Spleen (tissue), 11 donors: Measurements from ENCODE around the gene TBX2. TPM values are rescaled to one million over a fixed set of nuclear protein-coding genes. Genes with fewer than 3 reads are reported as not detected.

Experiments
- DNase-seq: peaks from one replicate; pipeline ENCODE4 v3.0.0-alpha.2; 2020
- H3K27ac ChIP-seq, 8 donors: fragments of 200-600 bp; sonication (generic) in 7 of 8; 1 replicate in 4 of 8; 2 replicates in 4 of 8; pipeline versions ENCODE4 v1.5.0 to v1.8.0; 2016 to 2021; ENCODE audit warnings: inconsistent platforms in 4 of 8, mild to moderate bottlenecking in 4 of 8, moderate library complexity in 1 of 8
- H3K27me3 ChIP-seq, 7 donors: fragments of 200-600 bp; sonication (generic) in 6 of 7; replicated peaks in 1 of 7; 1 replicate in 4 of 7; 2 replicates in 3 of 7; pipeline versions ENCODE4 v1.5.0 to v1.8.0; 2016 to 2021; ENCODE audit warnings: inconsistent platforms in 3 of 7, mild to moderate bottlenecking in 1 of 7
- H3K36me3 ChIP-seq, 6 donors: fragments of 200-600 bp; sonication (generic) in 5 of 6; 1 replicate in 4 of 6; 2 replicates in 2 of 6; pipeline versions ENCODE4 v1.5.0 to v1.8.0; 2016 to 2021; ENCODE audit warnings: inconsistent platforms in 2 of 6
- H3K4me1 ChIP-seq, 6 donors: fragments of 200-600 bp; sonication (generic) in 5 of 6; 1 replicate in 3 of 6; 2 replicates in 3 of 6; pipeline versions ENCODE4 v1.5.0 to v1.8.0; 2016 to 2021; ENCODE audit warnings: inconsistent platforms in 3 of 6
- H3K4me3 ChIP-seq, 8 donors: fragments of 200-600 bp; sonication (generic) in 7 of 8; 1 replicate in 4 of 8; 2 replicates in 4 of 8; pipeline versions ENCODE4 v1.5.0 to v1.8.0; 2016 to 2021; ENCODE audit warnings: inconsistent platforms in 4 of 8, mild to moderate bottlenecking in 4 of 8, moderate library complexity in 2 of 8
- H3K9me3 ChIP-seq, 8 donors: fragments of 200-600 bp; sonication (generic) in 7 of 8; 1 replicate in 4 of 8; 2 replicates in 4 of 8; pipeline versions ENCODE4 v1.5.0 to v1.8.0; 2016 to 2021; ENCODE audit warnings: inconsistent platforms in 4 of 8
- CTCF ChIP-seq, 11 experiments: fragments of 200-600 bp in 7 of 11; fragments of 450-650 bp in 4 of 11; sonication (generic) in 4 of 11; IDR thresholded peaks in 8 of 11; conservative IDR thresholded peaks in 3 of 11; 1 replicate in 7 of 11; 2 replicates in 4 of 11; pipeline versions ENCODE4 v1.4.0 to v1.8.0; 2016 to 2021; ENCODE audit warnings: antibody characterized with exemption in 11 of 11, inconsistent platforms in 4 of 11, mild to moderate bottlenecking in 1 of 11
- POLR2A ChIP-seq, 3 donors: fragments of 450-650 bp; IDR thresholded peaks; one replicate each; pipeline ENCODE4 v1.5.1; 2017; ENCODE audit warnings: antibody characterized with exemption in 3 of 3, mild to moderate bottlenecking in 1 of 3
- POLR2AphosphoS5 ChIP-seq, 3 donors: sonication (generic); formaldehyde crosslinking; IDR thresholded peaks; one replicate each; pipeline ENCODE4 v1.5.1; 2017; ENCODE audit warnings: antibody characterized with exemption in 3 of 3
- WGBS, 5 donors: extraction: QIAGEN DNeasy Blood & Tissue Kit in 3 of 5; methylation state at CpG; one replicate each; pipeline versions ENCODE4 v1.1.5 to v1.1.7; 2013 to 2018; 5-methylcytosine and 5-hydroxymethylcytosine counted together
- intact Hi-C: fragments of 100-400 bp; cut with DNase I; formaldehyde crosslinking; loops from one replicate; pipeline ENCODE4 v1.15.0; 2023; ENCODE audit warnings: low total_unique reads
- polyA plus RNA-seq, 3 donors: library from polyadenylated mRNA; stranded (reverse); fragments of 200-250 nt; gene quantifications; one replicate each; pipeline ENCODE4 v1.2.1, GENCODE V29; 2013
- total RNA-seq, 7 donors: library from RNA; depleted of rRNA in 3 of 7; stranded (reverse); fragments of >200 nt in 3 of 7; fragmentation: NEBNext Ultra II Directional in 4 of 7; extraction: Animal tissue kit (Norgen Biotek cat#: 25700) in 4 of 7; gene quantifications; one replicate each; pipeline versions ENCODE4 v1.1.0 to v1.2.1, GENCODE V29; 2016 to 2021
- donor health status: healthy with polysubstance abuse.
- donor health status: DM: no; HTN: no; CAD: no; lungs with moderate emphysema.
- donor health status: DM: no; HTN: no; CAD: no.
- donor health status: Bipolar disorder and iron deficiency.
- donor health status: healthy.
- donor health status: DM: no; HTN: no; CAD: no.
- donor health status: DM: yes; HTN: yes; CAD: no.

TBX2 gene
- total and polyA plus RNA-seq, 10 donors, result 6.4 to 57.6 (median 24.1) TPM

GRCh38 chr17:61449707-61450640, 50.3 kb downstream of the TBX2 start:
- no peak for DNase-seq
- 74 to 84% (median 82%) methylated on average over 9 of the region's 9 CpGs for WGBS, 5 donors
- TF ChIP-seq CTCF (IDR thresholded peaks at IDR 0.05 in 8 of 11, conservative IDR thresholded peaks at IDR 0.05 in 3 of 11), result no peak
- TF ChIP-seq POLR2A (IDR thresholded peaks at IDR 0.05), result no peak
- Histone ChIP-seq H3K27ac (no peak overlapping the region), H3K27me3 (peaks cover 8 to 99% (median 53%) of the 10 kb centered on the region in 7 donors), H3K9me3 (no peaks in the 10 kb centered on the region), H3K36me3 (no peaks in the 10 kb centered on the region), H3K4me3 (no peak overlapping the region), H3K4me1 (peaks cover 13 to 33% (median 26%) of the 10 kb centered on the region in 6 donors)
- intact Hi-C loops, result no loop called here

- no peak for DNase-seq
- no peaks in the 10 kb centered on the region for H3K36me3 ChIP-seq
- peak overlapping the region in 3 of 8 donors; percentile 29 to 60 (median 32) for H3K4me3 ChIP-seq
- no peak for TF ChIP-seq POLR2A (IDR thresholded peaks at IDR 0.05)
- no peak for TF ChIP-seq POLR2AphosphoS5 (IDR thresholded peaks at IDR 0.05)
- no peak for TF ChIP-seq CTCF (IDR thresholded peaks at IDR 0.05 in 8 of 11, conservative IDR thresholded peaks at IDR 0.05 in 3 of 11)
- no peak overlapping the region for H3K27ac ChIP-seq
- H3K9me3 ChIP-seq, result no peaks in the 10 kb centered on the region
- 47 to 54% (median 49%) methylated on average over 19 of the region's 19 CpGs for WGBS, 5 donors
- intact Hi-C loops, result no loop called here
- H3K4me1 ChIP-seq, result peaks cover 13 to 41% (median 27%) of the 10 kb centered on the region in 6 donors
- H3K27me3 ChIP-seq, result peaks cover 16 to 99% (median 62%) of the 10 kb centered on the region in 7 donors
These were observed 51.2 kb downstream of the TBX2 start for GRCh38 chr17:61450641-61451537.

DNA sequence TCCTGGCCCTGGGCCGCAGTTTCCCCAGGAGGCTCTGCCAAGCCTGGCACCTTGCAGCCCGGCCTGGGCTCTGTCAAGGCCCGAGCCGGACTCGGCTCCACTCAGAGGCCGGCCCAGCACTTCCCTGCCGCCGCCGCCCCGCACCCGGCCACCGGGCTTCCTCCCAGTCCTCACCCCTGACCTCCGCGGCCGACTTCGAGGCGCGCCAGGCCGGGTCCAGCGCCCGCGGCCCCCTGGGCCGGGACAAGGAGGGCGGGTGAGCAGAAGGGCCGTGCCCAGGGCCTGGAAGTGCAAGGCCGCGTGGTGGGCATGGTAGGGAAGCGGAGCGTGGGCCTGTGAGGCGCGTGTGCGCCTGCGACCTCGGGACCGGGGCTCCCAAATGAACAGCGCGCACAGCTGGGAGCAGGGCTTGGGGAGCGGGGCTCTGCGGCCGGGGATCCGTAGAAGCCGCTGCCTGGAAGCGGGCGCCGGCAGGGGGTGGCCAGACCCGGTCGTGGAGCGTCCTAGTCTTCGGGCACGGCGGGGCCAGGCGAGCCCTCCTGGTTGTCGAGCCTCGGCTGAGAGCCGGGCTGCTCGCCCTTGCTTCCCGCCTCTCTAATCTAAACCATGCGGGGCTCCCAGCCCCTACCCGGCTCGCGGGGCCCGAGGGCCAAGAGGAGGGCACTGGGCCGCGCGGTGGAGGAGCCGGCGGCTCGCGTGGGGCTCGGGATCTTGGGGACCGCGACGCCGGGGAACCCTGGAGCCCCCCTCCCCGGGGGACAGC, 52.1 kb downstream of the TBX2 start:
- TF ChIP-seq POLR2A (IDR thresholded peaks at IDR 0.05) (no peak), POLR2AphosphoS5 (IDR thresholded peaks at IDR 0.05) (peak in 1 of 3 donors; percentile 7), CTCF (IDR thresholded peaks at IDR 0.05 in 8 of 11, conservative IDR thresholded peaks at IDR 0.05 in 3 of 11) (no peak)
- Histone ChIP-seq H3K4me3 (peak overlapping the region in 7 of 8 donors; percentile 2 to 60 (median 25)), H3K4me1 (peaks cover 13 to 50% (median 32%) of the 10 kb centered on the region in 6 donors), H3K36me3 (no peaks in the 10 kb centered on the region), H3K27ac (no peak overlapping the region), H3K9me3 (no peaks in the 10 kb centered on the region), H3K27me3 (peaks cover 20 to 100% (median 69%) of the 10 kb centered on the region in 7 donors)
- intact Hi-C loops, result no loop called here
- no peak for DNase-seq
- WGBS, 5 donors, result 2 to 5% (median 3%) methylated on average over 30 to 75 of the region's 75 CpGs
